Measurements from ENCODE around the gene GBP6.

The GBP6 gene

DNA sequence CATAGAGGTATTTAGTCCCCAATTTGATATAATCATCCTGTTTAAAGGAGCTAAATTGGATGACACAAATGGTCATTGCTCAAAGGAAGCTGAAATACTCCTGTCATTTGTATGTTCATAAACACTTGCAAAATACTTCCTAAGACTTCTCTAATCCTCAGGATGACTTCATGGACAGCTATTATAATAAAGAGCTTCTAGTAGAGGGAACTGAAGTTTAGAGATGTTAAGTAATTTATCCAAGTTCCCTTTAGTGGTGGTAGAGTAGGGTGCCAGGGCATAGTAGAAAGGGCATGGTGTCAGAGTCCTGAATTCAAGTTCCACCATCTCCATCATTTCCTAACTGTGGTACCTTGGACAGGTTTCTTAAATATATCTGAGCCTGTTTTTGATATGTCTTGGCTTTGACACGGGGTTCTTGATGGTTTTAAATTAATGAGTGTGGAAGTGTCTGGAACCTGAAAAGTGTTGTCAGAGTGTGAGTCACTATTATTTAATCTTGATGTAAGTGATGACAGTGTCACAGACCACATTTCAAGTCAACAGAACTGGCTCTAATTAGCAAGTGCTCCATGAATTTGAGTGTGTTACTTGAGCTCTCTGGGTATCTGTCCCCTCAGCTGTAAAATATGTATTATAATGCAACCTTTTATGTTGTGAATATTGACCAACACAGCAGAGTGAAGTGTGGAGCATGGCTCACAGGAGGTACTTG lies 12.1 kb upstream of the GBP6 start:
- Histone ChIP-seq H3K9ac (ENCODE audit: low read length in 5 of 5) (no peak overlapping the region), H3K4me1 (ENCODE audit: control insufficient read depth in 5 of 5, insufficient read depth in 5 of 5, low read length in 5 of 5) (peaks cover 0 to 2% (median 0%) of the 10 kb centered on the region in 5 donors), H3K27ac (ENCODE audit: low read depth, low read length) (no peak overlapping the region), H3K36me3 (ENCODE audit: control insufficient read depth in 5 of 5, insufficient read depth in 5 of 5, low read length in 5 of 5) (no peaks in the 10 kb centered on the region), H3K9me3 (ENCODE audit: control insufficient read depth in 5 of 5, low read length in 5 of 5) (no peaks in the 10 kb centered on the region), H3K4me3 (ENCODE audit: low read depth in 1 of 5, low read length in 5 of 5) (no peak overlapping the region), H3K27me3 (ENCODE audit: control insufficient read depth in 5 of 5, insufficient read depth in 4 of 5, low read length in 5 of 5) (no peaks in the 10 kb centered on the region)

DNA sequence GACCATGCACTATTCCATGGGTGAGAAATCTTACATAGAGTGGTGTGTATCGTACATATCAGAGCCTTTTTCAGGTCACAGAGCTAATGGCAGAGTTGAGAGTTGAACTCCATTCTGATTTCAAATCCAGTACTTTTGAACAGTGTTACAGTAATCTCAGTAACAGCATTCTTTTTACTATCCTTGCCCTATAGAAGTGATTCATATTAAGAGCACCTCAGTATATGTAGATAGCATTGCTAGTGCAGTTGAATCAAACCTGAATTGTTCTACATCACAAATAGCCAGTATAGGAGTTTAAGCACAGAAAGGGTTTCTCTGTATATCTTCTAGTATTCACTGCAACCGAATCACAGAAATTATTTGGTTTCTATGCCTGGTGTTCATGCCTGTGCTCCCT lies 11.4 kb upstream of the GBP6 start:
- H3K4me1 ChIP-seq (ENCODE audit: control insufficient read depth in 5 of 5, insufficient read depth in 5 of 5, low read length in 5 of 5) = peaks cover 0 to 2% (median 0%) of the 10 kb centered on the region in 5 donors
- H3K9me3 ChIP-seq (ENCODE audit: control insufficient read depth in 5 of 5, low read length in 5 of 5) = no peaks in the 10 kb centered on the region
- H3K9ac ChIP-seq (ENCODE audit: low read length in 5 of 5) = no peak overlapping the region
- no peak overlapping the region for H3K4me3 ChIP-seq (ENCODE audit: low read depth in 1 of 5, low read length in 5 of 5)
- H3K27ac ChIP-seq (ENCODE audit: low read depth, low read length) = no peak overlapping the region
- H3K27me3 ChIP-seq (ENCODE audit: control insufficient read depth in 5 of 5, insufficient read depth in 4 of 5, low read length in 5 of 5) = no peaks in the 10 kb centered on the region
- no peaks in the 10 kb centered on the region for H3K36me3 ChIP-seq (ENCODE audit: control insufficient read depth in 5 of 5, insufficient read depth in 5 of 5, low read length in 5 of 5)

DNA sequence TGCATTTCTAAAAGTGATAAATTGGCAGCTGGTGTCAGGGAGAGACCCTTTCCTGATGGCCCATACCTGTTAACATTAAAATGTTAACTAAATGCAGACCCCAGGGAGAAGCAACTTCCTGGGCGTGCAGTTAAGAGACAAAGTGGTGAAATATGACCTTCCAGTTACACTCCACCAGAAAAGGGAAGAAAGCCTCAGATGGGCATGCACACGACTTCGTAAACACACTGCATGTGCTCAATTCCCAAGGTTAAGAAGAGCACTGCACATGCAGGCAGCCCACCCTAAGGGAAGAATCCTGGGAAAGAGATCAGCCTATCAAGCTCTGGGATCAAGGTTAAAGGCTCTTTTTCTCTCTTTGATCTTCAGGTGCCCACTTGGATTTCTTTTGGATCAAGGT lies 9.7 kb upstream of the GBP6 start:
- Histone ChIP-seq H3K9ac (ENCODE audit: low read length in 5 of 5) (no peak overlapping the region), H3K36me3 (ENCODE audit: control insufficient read depth in 5 of 5, insufficient read depth in 5 of 5, low read length in 5 of 5) (no peaks in the 10 kb centered on the region), H3K9me3 (ENCODE audit: control insufficient read depth in 5 of 5, low read length in 5 of 5) (no peaks in the 10 kb centered on the region), H3K27me3 (ENCODE audit: control insufficient read depth in 5 of 5, insufficient read depth in 4 of 5, low read length in 5 of 5) (no peaks in the 10 kb centered on the region), H3K4me1 (ENCODE audit: control insufficient read depth in 5 of 5, insufficient read depth in 5 of 5, low read length in 5 of 5) (peaks cover 0 to 2% (median 0%) of the 10 kb centered on the region in 5 donors), H3K4me3 (ENCODE audit: low read depth in 1 of 5, low read length in 5 of 5) (no peak overlapping the region), H3K27ac (ENCODE audit: low read depth, low read length) (no peak overlapping the region)

DNA sequence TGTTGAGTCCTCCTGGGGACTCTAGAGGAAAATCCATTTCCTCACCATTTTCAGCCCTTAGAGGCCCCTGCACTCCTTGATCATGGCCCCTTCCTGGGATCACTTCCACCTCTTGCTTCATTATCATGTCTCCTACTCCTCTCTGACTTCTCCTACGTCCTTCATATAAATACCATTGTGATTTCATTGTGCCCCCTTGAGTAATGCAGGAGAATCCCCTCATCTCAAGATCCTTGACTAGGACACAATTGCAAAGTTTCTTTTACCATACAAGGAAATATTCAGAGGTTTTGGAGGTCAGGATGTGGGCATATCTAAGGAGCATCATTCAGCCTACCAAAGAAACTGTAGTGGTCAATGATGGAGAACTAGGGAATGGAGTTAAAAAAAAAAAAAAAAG lies 8.8 kb upstream of the GBP6 start:
- Histone ChIP-seq H3K4me1 (ENCODE audit: control insufficient read depth in 5 of 5, insufficient read depth in 5 of 5, low read length in 5 of 5) (peaks cover 0 to 2% (median 0%) of the 10 kb centered on the region in 5 donors), H3K27me3 (ENCODE audit: control insufficient read depth in 5 of 5, insufficient read depth in 4 of 5, low read length in 5 of 5) (no peaks in the 10 kb centered on the region), H3K36me3 (ENCODE audit: control insufficient read depth in 5 of 5, insufficient read depth in 5 of 5, low read length in 5 of 5) (no peaks in the 10 kb centered on the region), H3K4me3 (ENCODE audit: low read depth in 1 of 5, low read length in 5 of 5) (no peak overlapping the region), H3K9ac (ENCODE audit: low read length in 5 of 5) (no peak overlapping the region), H3K9me3 (ENCODE audit: control insufficient read depth in 5 of 5, low read length in 5 of 5) (no peaks in the 10 kb centered on the region), H3K27ac (ENCODE audit: low read depth, low read length) (no peak overlapping the region)

DNA sequence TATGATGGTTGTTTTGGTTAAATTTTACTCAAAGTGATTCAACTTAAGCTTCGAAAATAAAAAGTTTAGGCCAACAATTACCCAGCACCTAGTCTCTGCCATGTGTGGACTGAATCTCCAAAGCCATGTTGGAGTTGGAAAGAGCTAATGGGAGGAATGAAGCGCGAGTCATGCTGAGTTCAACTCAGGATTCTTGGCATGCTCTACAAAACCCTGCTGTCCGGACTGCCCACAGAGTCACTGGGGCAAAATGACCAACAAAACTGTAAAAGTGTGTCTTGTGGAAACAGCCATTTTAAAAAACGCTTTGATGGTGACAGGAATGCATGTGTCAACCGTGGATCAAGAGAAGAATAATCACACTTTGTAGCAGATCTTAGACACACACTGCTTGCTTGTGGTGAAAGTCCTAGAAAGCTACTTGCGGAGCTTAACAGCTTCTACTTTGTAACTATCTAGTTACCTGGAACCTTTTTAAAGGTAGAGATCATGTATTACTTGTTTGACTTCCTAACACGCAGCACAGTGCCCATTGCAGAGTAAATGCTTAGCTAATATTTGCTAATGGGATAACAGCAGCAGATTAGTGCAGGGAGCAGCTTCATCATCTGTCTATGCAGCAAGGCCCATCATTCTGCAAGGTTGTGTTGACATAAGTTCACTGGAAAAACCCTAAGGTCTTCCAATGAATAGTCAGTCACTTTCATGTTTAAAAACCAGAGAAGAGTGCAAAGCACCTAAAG lies 7.0 kb upstream of the GBP6 start:
- Histone ChIP-seq H3K27ac (ENCODE audit: low read depth, low read length) (no peak overlapping the region), H3K27me3 (ENCODE audit: control insufficient read depth in 5 of 5, insufficient read depth in 4 of 5, low read length in 5 of 5) (no peaks in the 10 kb centered on the region), H3K4me3 (ENCODE audit: low read depth in 1 of 5, low read length in 5 of 5) (no peak overlapping the region), H3K9me3 (ENCODE audit: control insufficient read depth in 5 of 5, low read length in 5 of 5) (no peaks in the 10 kb centered on the region), H3K9ac (ENCODE audit: low read length in 5 of 5) (no peak overlapping the region), H3K36me3 (ENCODE audit: control insufficient read depth in 5 of 5, insufficient read depth in 5 of 5, low read length in 5 of 5) (no peaks in the 10 kb centered on the region), H3K4me1 (ENCODE audit: control insufficient read depth in 5 of 5, insufficient read depth in 5 of 5, low read length in 5 of 5) (peaks cover 0 to 2% (median 0%) of the 10 kb centered on the region in 5 donors)

DNA sequence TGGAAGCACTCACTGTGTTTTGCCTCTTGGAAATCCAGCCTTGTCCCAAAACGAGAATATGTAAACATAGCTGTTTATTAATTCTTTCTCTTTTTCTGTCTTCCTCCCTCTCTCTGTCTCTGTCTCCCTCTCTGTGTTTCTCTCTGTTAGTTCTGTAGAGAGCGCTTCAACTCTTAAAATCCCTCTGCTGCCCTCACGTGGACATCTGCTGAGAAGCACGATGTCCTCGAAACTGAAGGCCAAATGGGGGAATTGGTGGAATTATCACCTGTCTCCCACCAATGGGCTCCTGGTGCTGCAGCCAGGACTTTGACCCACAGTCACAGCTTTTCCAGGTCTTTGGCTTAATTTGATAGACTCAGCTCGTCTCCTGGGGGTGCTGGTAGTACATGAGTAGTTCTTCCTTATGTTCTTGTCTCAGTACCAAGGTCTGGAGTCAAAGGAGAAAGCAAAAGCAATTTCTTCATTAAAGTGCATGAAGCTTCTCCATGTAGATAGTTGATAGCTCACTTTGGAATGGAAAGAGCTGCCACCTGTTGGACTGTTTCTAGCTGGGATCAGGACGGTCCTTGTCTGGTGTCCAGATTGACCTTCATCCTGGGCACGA lies 5.5 kb upstream of the GBP6 start:
- no peak overlapping the region for H3K27ac ChIP-seq (ENCODE audit: low read depth, low read length)
- no peaks in the 10 kb centered on the region for H3K27me3 ChIP-seq (ENCODE audit: control insufficient read depth in 5 of 5, insufficient read depth in 4 of 5, low read length in 5 of 5)
- H3K4me1 ChIP-seq (ENCODE audit: control insufficient read depth in 5 of 5, insufficient read depth in 5 of 5, low read length in 5 of 5) = peaks cover 0 to 4% (median 0%) of the 10 kb centered on the region in 5 donors
- H3K9ac ChIP-seq (ENCODE audit: low read length in 5 of 5) = no peak overlapping the region
- H3K9me3 ChIP-seq (ENCODE audit: control insufficient read depth in 5 of 5, low read length in 5 of 5) = no peaks in the 10 kb centered on the region
- H3K36me3 ChIP-seq (ENCODE audit: control insufficient read depth in 5 of 5, insufficient read depth in 5 of 5, low read length in 5 of 5) = no peaks in the 10 kb centered on the region
- H3K4me3 ChIP-seq (ENCODE audit: low read depth in 1 of 5, low read length in 5 of 5) = no peak overlapping the region

DNA sequence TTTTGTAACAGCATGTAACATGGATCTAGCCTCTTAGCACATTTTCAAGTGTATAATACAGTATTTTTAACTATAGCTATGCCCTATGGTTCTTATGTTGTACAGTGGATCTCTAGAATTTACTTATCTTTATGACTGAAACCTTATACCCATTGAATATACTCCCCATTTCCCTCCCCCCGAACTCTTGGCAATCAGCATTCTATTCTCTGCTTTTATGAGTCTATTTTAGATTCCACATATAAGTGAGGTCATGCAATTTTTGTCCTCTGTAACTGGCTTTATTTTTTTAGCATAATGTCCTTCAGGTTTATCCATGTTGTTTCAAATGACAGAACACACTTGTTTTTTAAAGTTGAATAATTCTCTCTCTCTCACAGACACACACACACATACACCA lies 3.1 kb upstream of the GBP6 start:
- Histone ChIP-seq H3K4me1 (ENCODE audit: control insufficient read depth in 5 of 5, insufficient read depth in 5 of 5, low read length in 5 of 5) (peaks cover 0 to 10% (median 0%) of the 10 kb centered on the region in 5 donors), H3K36me3 (ENCODE audit: control insufficient read depth in 5 of 5, insufficient read depth in 5 of 5, low read length in 5 of 5) (no peaks in the 10 kb centered on the region), H3K4me3 (ENCODE audit: low read depth in 1 of 5, low read length in 5 of 5) (no peak overlapping the region), H3K27me3 (ENCODE audit: control insufficient read depth in 5 of 5, insufficient read depth in 4 of 5, low read length in 5 of 5) (no peaks in the 10 kb centered on the region), H3K9ac (ENCODE audit: low read length in 5 of 5) (no peak overlapping the region), H3K27ac (ENCODE audit: low read depth, low read length) (no peak overlapping the region), H3K9me3 (ENCODE audit: control insufficient read depth in 5 of 5, low read length in 5 of 5) (no peaks in the 10 kb centered on the region)

DNA sequence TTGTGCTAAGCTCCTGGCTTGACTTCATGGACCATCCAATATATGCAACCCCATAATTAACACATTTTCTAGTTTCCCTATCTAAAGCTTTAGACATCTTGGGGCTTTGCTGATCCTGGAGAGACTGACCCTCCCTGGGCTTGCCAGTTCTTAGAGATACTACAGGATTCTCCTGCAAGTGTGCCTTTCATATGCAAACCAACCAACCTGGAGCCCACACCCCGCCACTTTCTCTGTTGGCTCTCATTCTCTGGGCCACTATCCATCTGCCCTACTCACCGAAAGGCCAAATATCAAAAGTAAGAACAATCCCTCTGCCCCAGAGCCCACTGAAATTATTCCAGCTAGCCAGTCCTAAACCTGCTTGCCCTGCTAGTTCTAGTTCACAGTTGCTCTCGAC lies 2.2 kb upstream of the GBP6 start:
- no peak overlapping the region for H3K27ac ChIP-seq (ENCODE audit: low read depth, low read length)
- H3K4me3 ChIP-seq (ENCODE audit: low read depth in 1 of 5, low read length in 5 of 5) = no peak overlapping the region
- no peaks in the 10 kb centered on the region for H3K27me3 ChIP-seq (ENCODE audit: control insufficient read depth in 5 of 5, insufficient read depth in 4 of 5, low read length in 5 of 5)
- no peaks in the 10 kb centered on the region for H3K9me3 ChIP-seq (ENCODE audit: control insufficient read depth in 5 of 5, low read length in 5 of 5)
- no peaks in the 10 kb centered on the region for H3K36me3 ChIP-seq (ENCODE audit: control insufficient read depth in 5 of 5, insufficient read depth in 5 of 5, low read length in 5 of 5)
- H3K4me1 ChIP-seq (ENCODE audit: control insufficient read depth in 5 of 5, insufficient read depth in 5 of 5, low read length in 5 of 5) = peaks cover 0 to 10% (median 0%) of the 10 kb centered on the region in 5 donors
- H3K9ac ChIP-seq (ENCODE audit: low read length in 5 of 5) = no peak overlapping the region

DNA sequence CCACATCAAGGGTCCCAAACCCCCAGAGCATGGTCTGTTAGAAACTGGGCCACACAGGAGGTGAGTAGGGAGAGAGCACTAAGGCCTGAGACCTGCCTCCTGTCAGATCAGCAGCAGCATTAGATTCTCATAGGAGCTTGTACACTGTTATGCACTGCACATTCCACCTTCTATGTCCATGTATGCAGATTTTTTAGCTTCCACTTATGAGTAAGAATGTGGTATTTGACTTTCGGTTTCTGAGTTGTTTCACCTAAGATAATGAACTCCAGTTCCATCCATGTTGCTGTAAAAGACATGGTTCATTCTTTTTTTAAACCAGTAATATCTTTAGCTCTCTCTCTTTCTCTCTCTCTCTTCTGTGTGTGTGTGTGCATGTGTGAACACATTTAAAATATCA lies 663 bp upstream of the GBP6 start:
- H3K9me3 ChIP-seq (ENCODE audit: control insufficient read depth in 5 of 5, low read length in 5 of 5) = no peaks in the 10 kb centered on the region
- H3K27ac ChIP-seq (ENCODE audit: low read depth, low read length) = no peak overlapping the region
- H3K4me3 ChIP-seq (ENCODE audit: low read depth in 1 of 5, low read length in 5 of 5) = no peak overlapping the region
- H3K36me3 ChIP-seq (ENCODE audit: control insufficient read depth in 5 of 5, insufficient read depth in 5 of 5, low read length in 5 of 5) = no peaks in the 10 kb centered on the region
- H3K4me1 ChIP-seq (ENCODE audit: control insufficient read depth in 5 of 5, insufficient read depth in 5 of 5, low read length in 5 of 5) = peaks cover 0 to 10% (median 0%) of the 10 kb centered on the region in 5 donors
- H3K9ac ChIP-seq (ENCODE audit: low read length in 5 of 5) = no peak overlapping the region
- no peaks in the 10 kb centered on the region for H3K27me3 ChIP-seq (ENCODE audit: control insufficient read depth in 5 of 5, insufficient read depth in 4 of 5, low read length in 5 of 5)

DNA sequence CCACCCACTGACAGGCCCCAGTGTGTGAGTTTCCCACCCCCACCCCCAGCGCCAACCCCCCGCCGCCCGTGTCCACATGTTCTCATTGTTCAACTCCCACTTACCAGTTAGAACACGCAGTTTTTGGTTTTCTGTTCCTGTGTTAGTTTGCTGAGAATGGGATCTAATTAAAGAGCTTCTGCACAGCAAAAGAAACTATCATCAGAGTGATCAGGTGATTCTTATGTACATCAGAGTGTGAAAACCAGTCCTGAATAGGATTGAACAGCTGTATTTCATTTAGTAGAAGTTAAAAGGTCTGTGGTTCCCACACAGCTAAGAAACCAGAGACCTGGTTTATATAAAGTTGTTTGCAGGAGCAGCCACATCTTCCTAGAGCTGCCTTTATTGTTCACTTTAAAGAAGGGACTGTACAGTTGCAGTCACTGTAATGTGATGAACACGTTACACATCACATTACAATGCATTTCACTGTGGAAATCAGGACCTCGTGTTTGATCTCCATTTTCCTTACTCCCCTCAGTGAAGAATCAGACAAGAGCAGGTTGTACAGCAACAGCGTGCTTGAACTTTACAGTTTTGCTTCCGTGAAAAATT lies 1.2 kb downstream of the GBP6 start:
- Histone ChIP-seq H3K4me3 (ENCODE audit: low read depth in 1 of 5, low read length in 5 of 5) (no peak overlapping the region), H3K27me3 (ENCODE audit: control insufficient read depth in 5 of 5, insufficient read depth in 4 of 5, low read length in 5 of 5) (no peaks in the 10 kb centered on the region), H3K9me3 (ENCODE audit: control insufficient read depth in 5 of 5, low read length in 5 of 5) (no peaks in the 10 kb centered on the region), H3K9ac (ENCODE audit: low read length in 5 of 5) (no peak overlapping the region), H3K4me1 (ENCODE audit: control insufficient read depth in 5 of 5, insufficient read depth in 5 of 5, low read length in 5 of 5) (peaks cover 0 to 10% (median 0%) of the 10 kb centered on the region in 5 donors), H3K36me3 (ENCODE audit: control insufficient read depth in 5 of 5, insufficient read depth in 5 of 5, low read length in 5 of 5) (no peaks in the 10 kb centered on the region), H3K27ac (ENCODE audit: low read depth, low read length) (no peak overlapping the region)
